HG02588 (cell line): ENCODE results near the gene AIFM3.
"Not testable (repeated sequence)": the region's sequence is repeated elsewhere in the genome, so short reads cannot be mapped to it uniquely, and the experiment has no call there.

Experiments
- ATAC-seq: cut with Tn5 transposase; IDR thresholded peaks from one replicate; pipeline ENCODE4 v1.9.1; 2021; ENCODE audit warnings: mild to moderate bottlenecking, moderate library complexity; ENCODE audit not compliant: unreplicated experiment

AIFM3 gene

GRCh38 chr22:21000207-21000986, 33.3 kb downstream of the AIFM3 start:
- ATAC-seq = no peak

GRCh38 chr22:21000987-21001600, 34.0 kb downstream of the AIFM3 start:
- ATAC-seq = no peak

GRCh38 chr22:21001601-21002325, 34.7 kb downstream of the AIFM3 start, which contains the start of gene THAP7:
TSS of gene THAP7 (minus strand) at chr22:21002118. CDS start at chr22:21001911, 207 bp downstream.
- peak; percentile 86 for ATAC-seq

GRCh38 chr22:21003782-21004181, 36.7 kb downstream of the AIFM3 start:
- no peak for ATAC-seq

GRCh38 chr22:21009208-21009607, 42.2 kb downstream of the AIFM3 start:
- ATAC-seq = not testable (repeated sequence)

- no peak for ATAC-seq
Measured at GRCh38 chr22:21009638-21010425, 42.8 kb downstream of the AIFM3 start.

- no peak for ATAC-seq
Measured at GRCh38 chr22:21010426-21011113, 43.5 kb downstream of the AIFM3 start.

GRCh38 chr22:21012446-21013407, 45.7 kb downstream of the AIFM3 start:
- ATAC-seq = no peak

- ATAC-seq = no peak
Measured at GRCh38 chr22:21013657-21014201, 46.7 kb downstream of the AIFM3 start.

GRCh38 chr22:21014202-21014725, 47.2 kb downstream of the AIFM3 start:
- peak; percentile 79 for ATAC-seq

GRCh38 chr22:21014726-21015465, 47.8 kb downstream of the AIFM3 start, which contains the start of gene P2RX6:
TSS of gene P2RX6 (plus strand) at chr22:21015165. CDS start at chr22:21015175, 10 bp downstream.
- ATAC-seq = no peak

- no peak for ATAC-seq
Measured at GRCh38 chr22:21015466-21016006, 48.5 kb downstream of the AIFM3 start.

- ATAC-seq = no peak
Measured at GRCh38 chr22:21016644-21017420, 49.8 kb downstream of the AIFM3 start.

GRCh38 chr22:21018314-21018713, 51.3 kb downstream of the AIFM3 start:
- ATAC-seq = no peak

GRCh38 chr22:21020802-21021429, 53.9 kb downstream of the AIFM3 start:
- ATAC-seq = no peak

- ATAC-seq = no peak
Measured at GRCh38 chr22:21022507-21022906, 55.5 kb downstream of the AIFM3 start.
